Measurements from ENCODE around the gene ZKSCAN3.
A peak's percentile ranks its signal among the peaks of the same experiment; 100 is the strongest.
"Not testable (repeated sequence)": the region's sequence is repeated elsewhere in the genome, so short reads cannot be mapped to it uniquely, and the experiment has no call there.

ZKSCAN3 gene

GRCh38 chr6:28343898-28344677 lies 5.7 kb upstream of the ZKSCAN3 start:
- DNase-seq, result no peak

- DNase-seq, result no peak
Measured at GRCh38 chr6:28345201-28345600, 4.5 kb upstream of the ZKSCAN3 start.

GRCh38 chr6:28347119-28347518 lies 2.6 kb upstream of the ZKSCAN3 start:
- no peak for DNase-seq

- DNase-seq, result no peak
Measured at GRCh38 chr6:28349344-28349891, 329 bp upstream of the ZKSCAN3 start.

GRCh38 chr6:28351087-28351486 lies 1.3 kb downstream of the ZKSCAN3 start:
- no peak for DNase-seq

- DNase-seq, result no peak
Measured at GRCh38 chr6:28351493-28351925, 1.8 kb downstream of the ZKSCAN3 start.

GRCh38 chr6:28353356-28353755 lies 3.6 kb downstream of the ZKSCAN3 start:
- DNase-seq, result no peak

- no peak for DNase-seq
Measured at GRCh38 chr6:28353981-28354676, 4.4 kb downstream of the ZKSCAN3 start.

GRCh38 chr6:28354688-28355554 lies 5.2 kb downstream of the ZKSCAN3 start:
- DNase-seq, result no peak

- DNase-seq, result peak; percentile 85
Measured at GRCh38 chr6:28355743-28356665, 6.3 kb downstream of the ZKSCAN3 start.

- DNase-seq, result no peak
Measured at GRCh38 chr6:28356666-28357020, 6.9 kb downstream of the ZKSCAN3 start.

- DNase-seq, result no peak
Measured at GRCh38 chr6:28357036-28357435, 7.3 kb downstream of the ZKSCAN3 start.

GRCh38 chr6:28359562-28359961 lies 9.8 kb downstream of the ZKSCAN3 start:
- DNase-seq, result not testable (repeated sequence)

- DNase-seq, result no peak
Measured at GRCh38 chr6:28360961-28361360, 11.2 kb downstream of the ZKSCAN3 start.

GRCh38 chr6:28365590-28365989 lies 15.8 kb downstream of the ZKSCAN3 start:
- DNase-seq, result not testable (repeated sequence)

- no peak for DNase-seq
Measured at GRCh38 chr6:28368522-28368921, 18.8 kb downstream of the ZKSCAN3 start.

GRCh38 chr6:28369463-28369862 lies 19.7 kb downstream of the ZKSCAN3 start:
- no peak for DNase-seq

GRCh38 chr6:28370440-28370839 lies 20.7 kb downstream of the ZKSCAN3 start:
- no peak for DNase-seq

- no peak for DNase-seq
Measured at GRCh38 chr6:28371280-28371679, 21.5 kb downstream of the ZKSCAN3 start.

- no peak for DNase-seq
Measured at GRCh38 chr6:28371706-28372451, 22.1 kb downstream of the ZKSCAN3 start.

GRCh38 chr6:28373925-28374324 lies 24.2 kb downstream of the ZKSCAN3 start:
- DNase-seq, result no peak
